Astrocyte of the spinal cord (primary cell): ENCODE measurements around the gene GNG12.

ENCODE experiments used
- DNase-seq: peaks from one replicate; pipeline ENCODE4 v3.0.0; 2011; ENCODE audit warnings: low read depth, low spot score
- H3K4me3 ChIP-seq: 2 replicates; pipeline ENCODE4 v1.5.1; 2011; ENCODE audit warnings: low read depth, mild to moderate bottlenecking, low read length, moderate library complexity
- CTCF ChIP-seq: IDR thresholded peaks from 2 replicates; pipeline ENCODE4 v1.5.1; 2012; ENCODE audit warnings: low read depth, mild to moderate bottlenecking, low read length, inconsistent platforms
- in situ Hi-C: cut with HindIII; loops from 2 replicates; pipeline ENCODE4 v1.10.0; 2017; ENCODE audit warnings: low sequenced_read_pairs

GNG12 gene

GRCh38 chr1:67863637-67864036 lies 30.4 kb upstream of the GNG12 start:
- no peak for DNase-seq
- no peak for TF ChIP-seq CTCF
- no peak overlapping the region for H3K4me3 ChIP-seq
- in situ Hi-C loops = no loop called here

- no peak for TF ChIP-seq CTCF
- no peak overlapping the region for H3K4me3 ChIP-seq
- DNase-seq = no peak
- in situ Hi-C loops = no loop called here
Observed at GRCh38 chr1:67862685-67863084, 29.4 kb upstream of the GNG12 start.

DNA sequence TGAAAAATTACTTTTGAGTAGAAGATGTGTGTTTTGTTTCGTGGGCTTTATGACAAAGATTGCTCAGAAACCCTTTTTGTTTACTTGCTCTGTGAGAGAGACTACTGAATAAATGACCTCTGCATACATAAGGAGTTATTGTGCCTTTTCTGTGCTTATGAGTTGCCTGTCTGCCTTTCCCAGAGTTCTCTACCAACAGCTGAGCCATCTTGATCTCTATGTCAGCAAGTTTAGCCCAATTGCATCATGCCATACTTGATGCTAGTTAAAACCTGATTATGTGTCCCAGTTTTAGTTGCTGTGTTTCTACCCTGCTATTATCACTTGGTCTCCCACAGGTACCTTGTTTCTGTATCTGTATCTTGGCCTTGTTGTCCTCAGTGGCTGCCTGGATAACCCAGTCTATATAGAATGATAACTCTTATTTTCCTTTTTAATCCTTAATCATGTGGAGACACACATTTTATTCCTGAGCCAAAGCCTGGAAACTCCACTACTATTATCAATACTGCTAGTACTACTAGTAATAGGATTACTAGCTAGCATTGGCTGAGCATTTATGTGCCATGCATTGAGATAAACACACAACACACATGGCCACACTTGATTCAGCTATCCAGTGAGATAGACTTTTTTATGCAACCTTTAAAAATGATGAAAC lies 28.7 kb upstream of the GNG12 start:
- in situ Hi-C loops = no loop called here
- no peak for TF ChIP-seq CTCF
- no peak overlapping the region for H3K4me3 ChIP-seq
- no peak for DNase-seq

DNA sequence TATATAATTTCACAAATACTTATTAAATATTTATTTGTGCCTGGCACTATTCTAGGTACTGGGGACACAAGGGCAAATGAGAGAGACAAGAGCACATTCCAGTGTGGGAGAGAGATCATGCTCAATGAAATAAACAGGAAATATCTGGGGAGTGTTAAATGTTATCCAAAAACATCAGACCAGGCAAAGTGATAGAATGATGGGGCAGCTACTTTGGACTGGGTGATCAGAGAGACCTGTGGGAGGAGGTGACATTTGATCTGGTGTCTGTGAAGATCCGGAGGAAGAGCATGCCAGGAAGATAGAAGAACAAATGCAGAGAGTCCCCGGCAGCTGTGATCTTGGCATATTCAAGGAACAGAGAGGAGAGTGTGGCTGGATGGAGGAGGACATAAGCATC lies 27.5 kb upstream of the GNG12 start:
- no peak for TF ChIP-seq CTCF
- no peak overlapping the region for H3K4me3 ChIP-seq
- no peak for DNase-seq
- in situ Hi-C loops = no loop called here

GRCh38 chr1:67856921-67857320 lies 23.7 kb upstream of the GNG12 start:
- in situ Hi-C loops = no loop called here

GRCh38 chr1:67855961-67856360 lies 22.7 kb upstream of the GNG12 start:
- DNase-seq = peak; percentile 72
- in situ Hi-C loops = no loop called here
- no peak for TF ChIP-seq CTCF
- no peak overlapping the region for H3K4me3 ChIP-seq

More at GRCh38 chr1:67856921-67857320, 23.7 kb upstream of the GNG12 start:
- TF ChIP-seq CTCF = no peak
- no peak for DNase-seq
- H3K4me3 ChIP-seq = no peak overlapping the region

DNA sequence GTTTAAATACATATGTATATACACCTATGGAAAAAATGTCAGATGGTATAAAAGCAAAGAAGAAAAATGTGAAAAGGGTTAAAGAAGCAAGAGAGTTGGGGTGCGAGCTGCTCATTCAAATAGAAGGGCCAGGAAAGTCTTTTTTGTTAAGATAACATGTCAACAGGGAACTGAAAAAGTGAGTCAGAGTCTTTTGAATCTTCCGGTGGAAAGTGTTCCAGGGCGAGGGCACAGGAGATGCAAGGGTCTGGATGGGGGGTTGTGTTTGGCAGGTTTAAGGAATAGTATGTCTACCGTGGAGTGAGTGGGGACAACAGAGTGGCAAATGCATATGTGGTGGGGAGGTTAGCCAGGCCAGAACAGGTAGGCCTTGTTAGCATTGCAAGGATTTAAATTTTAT lies 22.2 kb upstream of the GNG12 start:
- in situ Hi-C loops = no loop called here
- TF ChIP-seq CTCF = no peak
- H3K4me3 ChIP-seq = no peak overlapping the region
- DNase-seq = peak; percentile 35
